Midbrain (tissue), 1 donor: ENCODE measurements around the gene KIN.
"Not testable (repeated sequence)": the region's sequence is repeated elsewhere in the genome, so short reads cannot be mapped to it uniquely, and the experiment has no call there.

Experiments
- DNase-seq: peaks from one replicate; lab custom pipeline; 2025; lab: John Stamatoyannopoulos, UW

KIN gene

GRCh38 chr10:7794251-7795026 is 6.6 kb upstream of the KIN start:
- no peak for DNase-seq

- DNase-seq: no peak
Observed at GRCh38 chr10:7792541-7792940, 4.7 kb upstream of the KIN start.

- DNase-seq: no peak
Observed at GRCh38 chr10:7789390-7789789, 1.6 kb upstream of the KIN start.

- no peak for DNase-seq
Observed at GRCh38 chr10:7788639-7789286, 970 bp upstream of the KIN start.

GRCh38 chr10:7787150-7787856 is 490 bp downstream of the KIN start:
- no peak for DNase-seq

GRCh38 chr10:7786430-7786829 is 1.4 kb downstream of the KIN start:
- DNase-seq: no peak

GRCh38 chr10:7782194-7782593 is 5.6 kb downstream of the KIN start:
- DNase-seq: not testable (repeated sequence)

GRCh38 chr10:7776777-7777176 is 11.0 kb downstream of the KIN start:
- no peak for DNase-seq

- DNase-seq: no peak
Observed at GRCh38 chr10:7773845-7774801, 13.7 kb downstream of the KIN start.

- DNase-seq: no peak
Observed at GRCh38 chr10:7768417-7768816, 19.4 kb downstream of the KIN start.

- no peak for DNase-seq
Observed at GRCh38 chr10:7767209-7767608, 20.6 kb downstream of the KIN start.

- DNase-seq: no peak
Observed at GRCh38 chr10:7766241-7766640, 21.6 kb downstream of the KIN start.

- no peak for DNase-seq
Observed at GRCh38 chr10:7763929-7764328, 23.9 kb downstream of the KIN start.

- no peak for DNase-seq
Observed at GRCh38 chr10:7756360-7756992, 31.3 kb downstream of the KIN start.

GRCh38 chr10:7755103-7755502 is 32.7 kb downstream of the KIN start:
- no peak for DNase-seq

GRCh38 chr10:7752251-7752650 is 35.5 kb downstream of the KIN start:
- no peak for DNase-seq

- no peak for DNase-seq
Observed at GRCh38 chr10:7750222-7750621, 37.6 kb downstream of the KIN start.

- not testable (repeated sequence) for DNase-seq
Observed at GRCh38 chr10:7748637-7749036, 39.2 kb downstream of the KIN start.

GRCh38 chr10:7744307-7744706 is 43.5 kb downstream of the KIN start:
- DNase-seq: no peak

GRCh38 chr10:7738536-7739407 is 49.0 kb downstream of the KIN start:
- no peak for DNase-seq
